NCI-H510A treated with DMSO at 0.1 percent for 48 hours (cell line): ENCODE measurements around the gene IFNLR1.
"Not testable (repeated sequence)": the region's sequence is repeated elsewhere in the genome, so short reads cannot be mapped to it uniquely, and the experiment has no call there.

Source experiments
- DNase-seq: peaks from one replicate; lab custom pipeline; 2025; lab: John Stamatoyannopoulos, UW

The IFNLR1 gene

GRCh38 chr1:24186993-24187790 is at the start of gene IFNLR1:
TSS of gene IFNLR1 (minus strand) at chr1:24187289. CDS start at chr1:24187248, 41 bp downstream.
- DNase-seq, result peak; percentile 89

- DNase-seq, result no peak
Measured at GRCh38 chr1:24235921-24236788, 49.1 kb upstream of the IFNLR1 start.

GRCh38 chr1:24233684-24234600 is 46.9 kb upstream of the IFNLR1 start:
- DNase-seq, result no peak

- no peak for DNase-seq
Measured at GRCh38 chr1:24231701-24232100, 44.6 kb upstream of the IFNLR1 start.

GRCh38 chr1:24228311-24228710 is 41.2 kb upstream of the IFNLR1 start:
- no peak for DNase-seq

GRCh38 chr1:24226749-24227148 is 39.7 kb upstream of the IFNLR1 start:
- no peak for DNase-seq

- no peak for DNase-seq
Measured at GRCh38 chr1:24224761-24225160, 37.7 kb upstream of the IFNLR1 start.

- no peak for DNase-seq
Measured at GRCh38 chr1:24224086-24224485, 37.0 kb upstream of the IFNLR1 start.

GRCh38 chr1:24222793-24223192 is 35.7 kb upstream of the IFNLR1 start:
- DNase-seq, result no peak

GRCh38 chr1:24222008-24222605 is 35.0 kb upstream of the IFNLR1 start:
- DNase-seq, result no peak

GRCh38 chr1:24221246-24221645 is 34.2 kb upstream of the IFNLR1 start:
- no peak for DNase-seq

GRCh38 chr1:24216276-24217074 is 29.4 kb upstream of the IFNLR1 start:
- DNase-seq, result peak; percentile 24

GRCh38 chr1:24215226-24215814 is 28.2 kb upstream of the IFNLR1 start:
- no peak for DNase-seq

- DNase-seq, result no peak
Measured at GRCh38 chr1:24212376-24212775, 25.3 kb upstream of the IFNLR1 start.

GRCh38 chr1:24210195-24210627 is 23.1 kb upstream of the IFNLR1 start:
- DNase-seq, result no peak

GRCh38 chr1:24209097-24209496 is 22.0 kb upstream of the IFNLR1 start:
- no peak for DNase-seq

- no peak for DNase-seq
Measured at GRCh38 chr1:24207709-24208108, 20.6 kb upstream of the IFNLR1 start.

- not testable (repeated sequence) for DNase-seq
Measured at GRCh38 chr1:24207395-24207687, 20.3 kb upstream of the IFNLR1 start.

GRCh38 chr1:24206516-24207394 is 19.7 kb upstream of the IFNLR1 start:
- no peak for DNase-seq

GRCh38 chr1:24206083-24206464 is 19.0 kb upstream of the IFNLR1 start:
- no peak for DNase-seq
